ENCODE data around the gene EIF3F.
"Not testable (repeated sequence)": the region's sequence is repeated elsewhere in the genome, so short reads cannot be mapped to it uniquely, and the experiment has no call there.

EIF3F gene

GRCh38 chr11:7983832-7984590 lies 3.1 kb upstream of the EIF3F start:
- no peak for DNase-seq (ENCODE audit: low read depth)
- no peak for TF ChIP-seq CTCF (IDR thresholded peaks at IDR 0.05; ENCODE audit: insufficient read depth, low read depth, low read length, missing control alignments)
- H3K4me3 ChIP-seq (ENCODE audit: low read depth, low read length) = no peak overlapping the region

- H3K4me3 ChIP-seq (ENCODE audit: low read depth, low read length) = peak overlapping the region; percentile 78
- DNase-seq (ENCODE audit: low read depth) = not testable (repeated sequence)
Measured at GRCh38 chr11:7987560-7987883, 385 bp downstream of the EIF3F start.

GRCh38 chr11:7994581-7995278 lies 7.6 kb downstream of the EIF3F start:
- DNase-seq (ENCODE audit: low read depth) = no peak
- TF ChIP-seq CTCF (IDR thresholded peaks at IDR 0.05; ENCODE audit: insufficient read depth, low read depth, low read length, missing control alignments) = no peak
- no peak overlapping the region for H3K4me3 ChIP-seq (ENCODE audit: low read depth, low read length)

- H3K4me3 ChIP-seq (ENCODE audit: low read depth, low read length) = no peak overlapping the region
- no peak for TF ChIP-seq CTCF (IDR thresholded peaks at IDR 0.05; ENCODE audit: insufficient read depth, low read depth, low read length, missing control alignments)
- DNase-seq (ENCODE audit: low read depth) = no peak
Measured at GRCh38 chr11:7999795-8000194, 12.7 kb downstream of the EIF3F start.

- no peak overlapping the region for H3K4me3 ChIP-seq (ENCODE audit: low read depth, low read length)
- no peak for DNase-seq (ENCODE audit: low read depth)
- TF ChIP-seq CTCF (IDR thresholded peaks at IDR 0.05; ENCODE audit: insufficient read depth, low read depth, low read length, missing control alignments) = no peak
Measured at GRCh38 chr11:8000390-8000789, 13.3 kb downstream of the EIF3F start.

- DNase-seq (ENCODE audit: low read depth) = no peak
- no peak for TF ChIP-seq CTCF (IDR thresholded peaks at IDR 0.05; ENCODE audit: insufficient read depth, low read depth, low read length, missing control alignments)
- H3K4me3 ChIP-seq (ENCODE audit: low read depth, low read length) = no peak overlapping the region
Measured at GRCh38 chr11:8002676-8003075, 15.5 kb downstream of the EIF3F start.

GRCh38 chr11:8003187-8003586 lies 16.1 kb downstream of the EIF3F start:
- TF ChIP-seq CTCF (IDR thresholded peaks at IDR 0.05; ENCODE audit: insufficient read depth, low read depth, low read length, missing control alignments) = no peak
- no peak for DNase-seq (ENCODE audit: low read depth)
- no peak overlapping the region for H3K4me3 ChIP-seq (ENCODE audit: low read depth, low read length)
